ENCODE measurements around the gene RPS16.
"Not testable (repeated sequence)": the region's sequence is repeated elsewhere in the genome, so short reads cannot be mapped to it uniquely, and the experiment has no call there.

Gene RPS16

DNA sequence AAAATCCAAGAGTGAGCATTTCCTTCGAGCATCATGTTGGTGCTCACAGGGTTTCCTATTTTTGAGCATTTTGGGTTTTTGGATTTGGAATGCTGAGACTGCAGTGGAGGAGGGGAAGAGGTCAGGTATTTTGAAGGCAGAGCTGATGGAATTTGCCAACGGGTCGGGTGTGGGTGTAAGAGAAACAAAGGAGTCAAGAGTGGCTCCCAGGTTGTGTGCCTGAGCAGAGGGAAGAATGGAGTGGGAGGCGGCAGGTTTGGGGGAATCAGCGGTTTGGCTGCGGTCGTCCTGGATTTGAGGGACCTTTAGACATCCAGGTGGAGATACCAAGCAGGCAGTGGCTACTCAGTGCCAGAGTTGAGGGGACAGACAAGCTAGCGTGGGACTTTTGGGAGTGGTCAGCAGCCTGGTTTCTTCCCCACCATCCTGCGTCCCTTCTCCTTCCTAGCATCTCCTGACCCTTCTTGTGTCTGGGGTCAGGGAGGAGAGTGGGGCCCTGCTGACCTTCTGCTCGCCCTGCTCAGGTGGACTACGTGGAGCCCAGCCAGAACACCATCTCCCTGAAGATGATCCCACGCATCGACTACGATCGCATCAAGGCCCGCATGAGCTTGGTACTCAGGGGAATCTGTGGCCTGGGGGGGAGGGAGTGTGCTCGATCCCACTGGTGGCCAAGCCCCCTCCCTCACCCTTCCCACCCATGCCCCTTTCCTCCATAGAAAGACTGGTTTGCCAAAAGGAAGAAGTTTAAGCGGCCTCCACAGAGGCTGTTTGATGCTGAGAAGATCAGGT lies 30.4 kb upstream of the RPS16 start:
- no peak for DNase-seq
- Histone ChIP-seq H3K36me3 (peaks cover 76 to 94% (median 79%) of the 10 kb centered on the region in 3 donors), H3K4me1 (no peaks in the 10 kb centered on the region), H3K27ac (no peak overlapping the region), H3K9me3 (no peaks in the 10 kb centered on the region), H3K4me3 (no peak overlapping the region), H3K27me3 (no peaks in the 10 kb centered on the region)
- TF ChIP-seq, protein P1, sequence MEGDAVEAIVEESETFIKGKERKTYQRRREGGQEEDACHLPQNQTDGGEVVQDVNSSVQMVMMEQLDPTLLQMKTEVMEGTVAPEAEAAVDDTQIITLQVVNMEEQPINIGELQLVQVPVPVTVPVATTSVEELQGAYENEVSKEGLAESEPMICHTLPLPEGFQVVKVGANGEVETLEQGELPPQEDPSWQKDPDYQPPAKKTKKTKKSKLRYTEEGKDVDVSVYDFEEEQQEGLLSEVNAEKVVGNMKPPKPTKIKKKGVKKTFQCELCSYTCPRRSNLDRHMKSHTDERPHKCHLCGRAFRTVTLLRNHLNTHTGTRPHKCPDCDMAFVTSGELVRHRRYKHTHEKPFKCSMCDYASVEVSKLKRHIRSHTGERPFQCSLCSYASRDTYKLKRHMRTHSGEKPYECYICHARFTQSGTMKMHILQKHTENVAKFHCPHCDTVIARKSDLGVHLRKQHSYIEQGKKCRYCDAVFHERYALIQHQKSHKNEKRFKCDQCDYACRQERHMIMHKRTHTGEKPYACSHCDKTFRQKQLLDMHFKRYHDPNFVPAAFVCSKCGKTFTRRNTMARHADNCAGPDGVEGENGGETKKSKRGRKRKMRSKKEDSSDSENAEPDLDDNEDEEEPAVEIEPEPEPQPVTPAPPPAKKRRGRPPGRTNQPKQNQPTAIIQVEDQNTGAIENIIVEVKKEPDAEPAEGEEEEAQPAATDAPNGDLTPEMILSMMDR (IDR thresholded peaks at IDR 0.05): no peak
- intact Hi-C loops (cut with DNase I; ENCODE audit: low total_unique reads): no loop called here

DNA sequence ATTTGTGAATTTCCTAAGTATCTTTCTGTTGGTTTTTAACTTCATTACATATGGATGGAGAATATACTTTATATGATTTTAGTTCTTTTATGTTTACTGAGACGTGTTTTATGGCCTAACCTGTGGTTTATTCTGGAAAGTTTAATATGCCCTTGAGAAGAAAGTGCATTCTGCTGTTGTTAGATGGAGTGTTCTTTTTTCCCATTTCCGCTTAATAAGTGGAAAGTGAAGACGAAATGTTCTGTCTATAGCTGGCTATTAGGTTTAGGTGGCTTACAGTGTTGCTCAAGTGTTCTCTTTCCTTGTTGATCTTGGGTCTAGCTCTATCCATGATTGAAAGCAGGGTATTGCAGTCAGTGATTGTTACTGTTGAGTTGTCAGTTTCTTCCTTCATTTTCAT lies 27.7 kb upstream of the RPS16 start:
- intact Hi-C loops (cut with DNase I; ENCODE audit: low total_unique reads): no loop called here
- H3K36me3 ChIP-seq: peaks cover 76 to 94% (median 79%) of the 10 kb centered on the region in 3 donors
- TF ChIP-seq, protein P1 (IDR thresholded peaks at IDR 0.05): no peak
- H3K4me1 ChIP-seq: no peaks in the 10 kb centered on the region
- H3K4me3 ChIP-seq: no peak overlapping the region
- no peak for DNase-seq
- H3K9me3 ChIP-seq: no peaks in the 10 kb centered on the region
- H3K27me3 ChIP-seq: no peaks in the 10 kb centered on the region
- H3K27ac ChIP-seq: no peak overlapping the region

DNA sequence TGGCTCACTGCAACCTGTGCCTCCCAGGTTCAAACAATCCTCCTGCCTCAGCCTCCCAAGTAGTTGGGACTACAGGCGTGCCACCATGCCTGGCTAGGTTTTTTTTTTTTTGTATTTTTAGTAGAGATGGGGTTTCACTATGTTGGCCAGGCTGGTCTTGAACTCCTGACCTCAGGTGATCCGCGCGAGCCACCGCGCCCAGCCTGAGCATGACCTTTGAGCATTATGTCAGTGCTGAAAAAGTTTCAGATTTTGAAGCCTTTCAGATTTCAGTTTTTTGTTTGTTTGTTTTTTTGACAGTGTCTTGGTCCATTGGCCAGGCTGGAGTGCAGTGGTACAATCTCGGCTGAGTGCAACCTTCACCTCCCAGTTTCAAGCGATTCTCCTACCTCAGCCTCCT lies 15.5 kb upstream of the RPS16 start:
- H3K4me3 ChIP-seq; H3K9me3 ChIP-seq; H3K27ac ChIP-seq; DNase-seq; intact Hi-C loops (cut with DNase I; ENCODE audit: low total_unique reads); H3K27me3 ChIP-seq: not testable (repeated sequence)
- Histone ChIP-seq H3K4me1 (peaks cover 0 to 41% (median 30%) of the 10 kb centered on the region in 4 donors), H3K36me3 (peaks cover 16 to 53% (median 19%) of the 10 kb centered on the region in 3 donors)

DNA sequence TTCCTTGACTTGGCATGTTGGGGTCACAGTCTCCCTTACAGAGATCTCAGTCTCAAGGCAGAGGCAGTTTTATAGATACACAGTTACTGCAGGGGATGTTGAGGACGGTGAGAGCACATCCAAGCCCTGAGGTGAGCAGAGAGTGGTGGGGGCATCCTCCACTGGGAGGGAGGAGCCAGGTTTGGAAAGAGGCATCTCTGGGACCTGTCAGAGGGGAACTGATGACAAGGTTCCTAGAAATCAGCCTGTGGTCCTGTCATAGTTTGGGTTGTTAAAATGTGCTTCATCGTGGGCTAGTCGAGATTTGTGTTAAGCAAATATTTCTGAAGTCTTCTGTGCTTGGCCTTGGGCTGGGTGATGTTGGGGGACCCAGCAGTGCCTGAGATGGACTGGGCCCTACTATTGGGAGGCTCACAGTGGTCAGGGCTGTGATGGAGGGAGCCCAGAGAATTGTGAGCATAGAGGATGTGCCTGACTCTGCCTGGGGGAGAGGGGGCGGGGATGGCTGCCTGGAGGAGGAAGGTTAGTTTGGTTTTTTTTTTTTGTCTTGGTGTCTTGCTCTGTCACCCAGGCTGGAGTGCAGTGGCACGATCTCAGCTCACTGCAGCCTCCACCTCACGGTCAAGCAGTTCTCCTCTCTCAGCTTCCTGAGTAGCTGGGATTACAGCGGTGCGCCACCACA lies 13.5 kb upstream of the RPS16 start:
- Histone ChIP-seq H3K27me3 (no peaks in the 10 kb centered on the region), H3K4me3 (no peak overlapping the region), H3K4me1 (peaks cover 0 to 49% (median 36%) of the 10 kb centered on the region in 4 donors), H3K36me3 (peaks cover 7 to 36% (median 11%) of the 10 kb centered on the region in 3 donors), H3K27ac (no peak overlapping the region), H3K9me3 (no peaks in the 10 kb centered on the region)
- TF ChIP-seq, protein P1 (IDR thresholded peaks at IDR 0.05): no peak
- DNase-seq: no peak
- intact Hi-C loops (cut with DNase I; ENCODE audit: low total_unique reads): no loop called here

DNA sequence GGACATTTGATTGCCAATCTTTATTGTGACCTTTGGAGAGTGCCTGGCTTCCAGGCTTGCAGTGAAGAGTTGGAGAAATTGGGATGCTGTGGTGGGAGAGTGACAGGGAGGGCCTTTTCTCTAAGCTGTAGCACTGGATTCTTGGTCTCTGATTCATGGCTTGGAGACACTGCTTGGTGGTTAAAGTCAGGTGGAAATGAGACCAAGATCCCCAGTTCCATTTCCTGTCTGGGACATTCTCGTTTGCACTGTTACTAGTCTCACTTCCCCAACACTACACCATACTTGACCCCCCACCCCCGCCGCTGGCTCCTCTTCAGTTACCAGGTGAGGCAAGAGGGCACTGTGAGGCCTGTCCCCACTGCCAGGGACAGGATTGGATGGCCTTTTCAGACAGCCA lies 12.5 kb upstream of the RPS16 start:
- Histone ChIP-seq H3K27me3 (no peaks in the 10 kb centered on the region), H3K4me1 (peaks cover 0 to 53% (median 36%) of the 10 kb centered on the region in 4 donors), H3K9me3 (no peaks in the 10 kb centered on the region), H3K27ac (no peak overlapping the region), H3K4me3 (no peak overlapping the region), H3K36me3 (peaks cover under 1 to 26% (median 1%) of the 10 kb centered on the region in 3 donors)
- TF ChIP-seq, protein P1 (IDR thresholded peaks at IDR 0.05): no peak
- intact Hi-C loops (cut with DNase I; ENCODE audit: low total_unique reads): no loop called here
- DNase-seq: no peak

Measured in tibial artery (tissue), 4 donors.